CD4-positive, alpha-beta T cell treated with Interleukin-4 for 1 hour (primary cell): Measurements from ENCODE around the gene PHACTR1.

ENCODE experiments used
- DNase-seq, 2 donors: peaks; one replicate each; pipeline ENCODE4 v3.0.0-alpha.2; 2020 to 2022

Gene PHACTR1

DNA sequence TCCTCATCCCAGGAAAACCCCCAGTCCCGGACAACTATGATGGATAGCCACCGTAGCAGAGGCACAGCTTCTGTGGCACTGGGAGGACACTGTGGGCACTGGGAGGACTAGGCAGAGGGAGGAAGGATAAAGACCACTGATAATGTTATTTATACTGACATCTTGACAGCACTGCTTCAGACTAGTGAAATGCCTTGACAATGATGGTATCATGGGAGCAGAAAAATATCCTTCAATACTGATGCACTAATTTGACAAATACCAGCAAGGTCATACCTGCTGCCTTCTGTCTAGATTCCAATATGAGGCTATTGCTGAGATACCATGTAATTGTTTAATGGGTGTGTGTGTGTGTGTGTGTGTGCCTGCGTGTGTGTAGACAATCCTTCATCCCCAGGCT is 148.6 kb downstream of the PHACTR1 start:
- DNase-seq: no peak

GRCh38 chr6:12865671-12866181 is 149.2 kb downstream of the PHACTR1 start:
- no peak for DNase-seq

- DNase-seq: no peak
These were observed 150.0 kb downstream of the PHACTR1 start for GRCh38 chr6:12866422-12867029.

DNA sequence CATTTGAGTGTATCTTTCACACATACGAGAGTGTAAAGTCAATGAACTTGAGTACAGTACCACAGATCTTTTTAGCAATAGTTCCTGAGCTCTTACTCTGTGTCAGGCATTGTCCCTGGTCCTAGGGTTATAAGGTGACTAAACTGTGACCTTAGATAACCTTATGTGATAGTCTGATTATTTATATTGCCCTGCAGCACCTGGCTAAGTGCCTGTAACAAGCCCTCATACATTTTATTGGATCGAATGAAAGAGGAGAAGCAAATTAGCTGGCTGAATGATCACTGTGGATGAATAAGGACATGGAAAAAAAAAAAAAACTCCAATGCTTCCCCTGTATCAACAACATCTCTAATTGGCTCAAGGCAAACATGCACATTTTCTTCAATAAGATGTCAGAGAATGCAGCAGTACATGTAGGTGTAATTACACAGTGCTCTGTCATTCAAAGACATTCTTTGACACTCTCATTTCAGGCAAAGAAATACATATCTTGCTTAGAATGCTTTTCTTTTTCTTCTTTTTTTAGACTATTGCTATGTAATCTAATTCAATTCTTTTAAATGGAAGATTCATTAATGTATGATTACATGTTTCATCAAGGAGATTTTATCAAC is 153.4 kb downstream of the PHACTR1 start:
- no peak for DNase-seq

DNA sequence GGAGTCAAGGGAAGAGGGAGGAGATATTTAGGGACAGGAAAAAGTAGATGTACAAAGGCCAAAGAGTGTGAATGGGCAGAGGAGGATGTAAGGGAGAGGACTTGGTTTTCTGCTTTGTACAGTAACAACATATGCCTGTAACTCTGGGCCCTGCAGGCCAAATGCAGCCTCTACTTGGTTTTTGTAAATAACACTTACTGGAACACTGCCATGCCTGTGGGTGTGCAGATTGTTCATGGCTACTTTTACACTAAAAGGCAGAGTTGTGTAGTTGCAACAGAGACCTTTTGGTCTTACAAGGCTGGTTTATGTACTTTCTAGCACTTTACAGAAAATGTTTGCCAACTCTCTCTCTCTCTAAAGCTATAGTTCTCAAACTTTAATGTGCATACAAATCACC is 157.1 kb downstream of the PHACTR1 start:
- DNase-seq: no peak

GRCh38 chr6:12875051-12875450 is 158.5 kb downstream of the PHACTR1 start:
- DNase-seq: no peak

DNA sequence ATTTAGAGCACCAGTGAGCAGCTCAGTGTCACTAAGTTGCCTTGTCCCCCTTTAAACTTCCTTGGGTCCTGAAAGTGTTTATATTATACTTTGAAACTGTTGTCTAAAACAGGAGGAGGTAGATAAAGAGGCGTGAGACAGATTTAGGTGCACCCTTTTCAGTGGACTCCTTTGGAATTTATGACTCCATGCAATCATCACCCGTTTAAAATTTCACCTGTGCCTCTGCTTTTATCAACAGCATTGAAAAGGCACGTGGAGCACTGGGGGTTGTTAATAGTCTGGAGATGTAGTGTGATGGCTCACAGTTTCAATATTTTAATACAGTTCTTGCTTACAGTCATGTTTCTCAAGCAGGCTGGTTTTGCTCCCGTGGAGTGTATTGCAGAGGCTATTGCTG is 162.2 kb downstream of the PHACTR1 start:
- no peak for DNase-seq

GRCh38 chr6:12882761-12883290 is 166.3 kb downstream of the PHACTR1 start:
- no peak for DNase-seq

DNA sequence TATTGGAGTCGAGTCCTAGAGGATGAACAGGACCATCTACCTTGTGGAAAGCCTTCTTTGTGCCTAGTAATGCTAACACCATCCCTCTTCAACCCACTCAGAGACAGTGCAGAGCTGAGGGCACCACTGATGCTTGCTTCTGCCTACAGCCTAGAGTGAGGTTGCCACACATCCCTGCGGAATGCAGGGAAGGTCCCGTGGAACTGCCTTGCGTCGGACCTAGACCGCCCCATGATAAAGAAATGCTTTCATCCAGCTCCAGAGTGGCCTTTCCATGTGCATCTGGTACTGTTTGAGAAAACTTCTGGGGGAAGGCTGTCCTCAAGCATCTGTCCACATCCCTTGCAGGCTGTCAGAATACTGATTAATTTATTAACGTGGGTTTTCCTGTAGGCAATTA is 168.4 kb downstream of the PHACTR1 start:
- DNase-seq: no peak

DNA sequence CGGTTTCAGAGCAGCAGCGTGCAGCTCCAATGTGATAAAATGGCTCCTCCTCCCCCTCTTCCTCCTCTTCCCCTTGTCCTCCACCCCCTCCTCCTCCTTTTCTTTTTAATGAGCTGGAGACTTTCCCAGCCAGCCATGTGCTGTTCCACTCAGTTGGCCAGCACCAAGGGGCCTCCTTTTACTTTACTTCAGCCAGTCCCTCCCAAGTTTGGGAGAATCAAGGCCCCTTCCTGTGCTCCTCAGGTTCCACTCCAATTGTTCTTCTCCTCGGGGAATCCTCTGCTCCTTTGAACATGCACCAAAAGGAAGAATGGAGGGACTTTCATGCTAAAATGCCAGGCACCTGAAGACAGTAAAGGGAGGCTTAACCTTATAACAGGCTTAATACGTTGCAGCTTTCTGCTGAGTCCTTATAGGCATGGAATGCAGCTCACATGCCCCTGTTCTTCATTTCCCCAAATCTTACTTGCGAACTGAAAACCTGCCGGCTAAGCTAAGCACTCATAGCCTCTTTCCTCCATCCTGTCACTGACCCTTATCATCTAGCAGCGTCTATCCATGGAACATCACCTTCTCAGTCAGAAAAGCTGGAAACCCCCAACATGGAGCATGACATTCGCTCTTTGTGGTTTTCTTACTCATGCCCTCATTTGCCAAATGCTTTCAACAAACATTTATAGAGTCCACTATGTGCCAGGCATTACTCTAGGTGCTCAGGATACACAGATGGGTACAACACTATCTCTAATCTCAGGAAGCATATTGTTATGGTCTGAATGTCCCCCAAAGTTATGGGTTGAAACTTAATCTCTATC is 170.6 kb downstream of the PHACTR1 start:
- no peak for DNase-seq

DNA sequence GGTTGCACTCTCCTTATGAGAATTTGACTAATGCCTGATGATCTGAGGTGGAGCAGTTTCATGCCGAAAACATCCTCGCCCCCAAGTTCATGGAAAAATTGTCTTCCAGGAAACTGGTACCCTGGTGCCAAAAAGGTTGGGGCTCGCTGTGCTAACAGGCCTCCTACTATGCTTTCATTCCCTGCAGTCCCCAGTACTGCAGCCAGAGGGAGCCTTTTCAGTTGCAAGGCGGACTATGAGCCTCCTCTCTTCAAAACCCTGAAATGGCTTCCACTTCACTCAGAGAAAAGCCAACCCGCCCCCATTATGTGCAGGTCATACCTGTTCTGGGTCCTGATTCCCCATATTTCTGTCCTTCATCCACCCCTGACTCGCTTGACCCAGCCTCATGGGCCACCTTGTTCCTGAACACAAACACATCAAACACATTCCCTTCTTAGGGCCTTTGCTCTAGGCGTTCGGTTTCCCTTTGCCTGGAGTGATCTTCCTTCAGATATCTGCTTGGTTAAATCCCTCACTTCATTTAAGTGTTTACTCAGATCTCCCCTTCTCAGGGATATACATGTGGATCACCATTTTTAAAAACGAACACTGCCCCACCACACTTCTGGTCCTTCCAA is 173.7 kb downstream of the PHACTR1 start:
- peak in 1 of 2 donors; percentile 7 for DNase-seq

DNA sequence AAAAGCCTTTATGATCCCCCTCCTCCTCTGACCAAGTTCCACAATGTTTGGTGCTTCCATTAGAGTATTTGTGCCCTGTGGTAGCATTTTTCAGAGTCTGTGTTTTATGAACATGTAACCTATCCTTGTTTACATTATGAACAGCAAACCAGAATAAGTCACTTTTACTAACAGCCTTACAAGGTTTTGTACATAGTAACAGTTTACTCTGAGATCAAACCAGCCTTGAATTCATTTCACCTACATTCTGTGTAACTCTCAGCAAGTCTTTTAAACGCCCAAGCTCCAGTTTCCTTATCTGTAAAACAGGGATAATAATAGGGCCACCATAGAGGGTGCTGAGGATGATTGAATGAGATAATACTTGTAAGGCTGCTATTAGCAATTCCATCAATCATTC is 175.0 kb downstream of the PHACTR1 start:
- no peak for DNase-seq

GRCh38 chr6:12892151-12892550 is 175.6 kb downstream of the PHACTR1 start:
- no peak for DNase-seq

GRCh38 chr6:12893036-12893435 is 176.5 kb downstream of the PHACTR1 start:
- no peak for DNase-seq

- no peak for DNase-seq
These were observed 179.2 kb downstream of the PHACTR1 start for GRCh38 chr6:12895721-12896120.

GRCh38 chr6:12896208-12896733 is 179.7 kb downstream of the PHACTR1 start:
- no peak for DNase-seq

GRCh38 chr6:12898603-12899002 is 182.0 kb downstream of the PHACTR1 start:
- no peak for DNase-seq

DNA sequence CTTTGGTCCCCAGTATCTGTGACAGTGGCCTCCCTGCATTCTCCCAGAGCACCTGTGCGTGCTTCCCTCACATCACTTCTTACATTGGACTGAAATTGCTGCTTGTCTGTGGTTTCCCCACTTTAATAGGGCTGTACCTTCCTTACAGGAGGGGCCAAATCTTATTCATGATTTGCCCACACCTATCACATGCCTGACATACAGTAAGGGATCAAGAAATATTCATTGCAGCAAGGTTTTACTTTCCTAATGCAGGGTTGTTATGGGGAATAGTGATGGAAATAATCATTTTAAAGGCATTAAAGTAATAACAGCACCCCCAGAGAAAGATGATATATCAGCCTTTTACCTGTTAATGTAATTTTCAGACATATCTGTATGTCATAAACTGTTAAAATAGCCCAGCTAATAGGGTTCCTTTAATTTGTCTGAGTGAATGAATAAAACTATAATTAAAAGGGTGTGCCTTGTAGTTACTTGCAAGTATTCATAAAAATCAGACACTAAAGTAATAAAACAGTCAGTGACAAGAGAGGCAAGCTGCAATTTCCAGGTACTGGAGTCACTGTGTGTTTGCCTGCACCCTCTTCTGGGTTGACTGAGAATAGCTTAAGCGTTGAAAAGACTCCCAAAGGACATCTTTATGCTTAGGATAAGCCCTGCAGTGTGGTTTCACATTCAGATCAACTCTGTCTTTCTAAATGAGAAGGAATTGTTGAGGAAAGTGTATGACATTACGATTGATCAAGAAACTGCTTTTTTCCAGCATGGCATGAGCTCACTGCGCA is 182.7 kb downstream of the PHACTR1 start:
- no peak for DNase-seq

- DNase-seq: peak in 1 of 2 donors; percentile 18
These were observed 186.7 kb downstream of the PHACTR1 start for GRCh38 chr6:12903246-12903645.

DNA sequence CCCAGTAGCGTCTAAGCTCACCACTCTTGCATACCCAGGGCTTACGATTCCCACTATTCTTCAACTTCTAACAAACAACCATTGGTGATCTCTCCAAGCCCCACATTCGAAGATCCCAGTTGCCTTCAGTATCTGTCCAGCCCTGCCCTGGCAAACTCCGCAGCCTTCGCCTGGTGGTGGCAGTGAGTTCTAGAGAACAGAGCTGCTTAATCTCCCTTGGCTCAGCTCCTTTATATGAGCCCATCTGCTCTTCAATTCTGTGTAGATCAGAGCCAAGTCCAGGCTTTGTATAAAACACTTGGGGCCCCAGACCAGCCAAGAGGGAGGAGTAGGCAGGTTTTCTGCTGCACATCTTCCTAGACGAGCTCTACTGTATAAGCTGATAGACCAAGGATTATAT is 193.3 kb downstream of the PHACTR1 start:
- DNase-seq: no peak

DNA sequence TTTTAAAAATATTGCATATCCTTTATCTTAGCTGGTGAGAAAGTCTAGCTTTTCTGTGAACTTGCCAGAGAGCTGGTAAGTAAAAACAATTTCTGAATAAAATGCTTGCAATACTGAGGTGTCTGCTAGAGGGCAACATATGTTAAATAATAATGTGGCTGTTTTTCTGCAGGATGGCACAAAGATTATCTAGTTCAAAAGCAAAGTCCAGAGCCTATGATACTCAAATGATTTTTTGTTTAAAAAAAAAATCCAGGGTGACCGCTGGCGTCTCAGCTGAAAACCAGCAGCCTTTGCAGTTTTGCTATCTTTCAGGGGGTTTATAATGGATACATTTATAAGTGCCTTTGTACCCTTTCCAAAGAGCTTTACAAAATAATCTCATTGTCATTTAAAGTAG is 194.9 kb downstream of the PHACTR1 start:
- DNase-seq: peak in 1 of 2 donors; percentile 26

GRCh38 chr6:12913201-12913600 is 196.6 kb downstream of the PHACTR1 start:
- DNase-seq: no peak
